Hematopoietic multipotent progenitor cell treated with erythropoietin and hydrocortisone succinate and interleukin-3 and kit ligand, for 15 days (in vitro differentiated cells): ENCODE results near the gene CDC6.

Experiments used
- DNase-seq: peaks from one replicate; pipeline ENCODE4 v3.0.0-alpha.2; 2015; ENCODE audit warnings: low spot score

The CDC6 gene

GRCh38 chr17:40311575-40311974 lies 23.9 kb downstream of the CDC6 start:
- DNase-seq = no peak

GRCh38 chr17:40312131-40312731 lies 24.6 kb downstream of the CDC6 start:
- DNase-seq = no peak

GRCh38 chr17:40312893-40313667 lies 25.4 kb downstream of the CDC6 start:
- no peak for DNase-seq

GRCh38 chr17:40313668-40314583 lies 26.2 kb downstream of the CDC6 start:
- DNase-seq = no peak

- DNase-seq = peak; percentile 92
Measured at GRCh38 chr17:40314584-40314956, 26.9 kb downstream of the CDC6 start.

GRCh38 chr17:40315206-40315605 lies 27.5 kb downstream of the CDC6 start:
- no peak for DNase-seq

DNA sequence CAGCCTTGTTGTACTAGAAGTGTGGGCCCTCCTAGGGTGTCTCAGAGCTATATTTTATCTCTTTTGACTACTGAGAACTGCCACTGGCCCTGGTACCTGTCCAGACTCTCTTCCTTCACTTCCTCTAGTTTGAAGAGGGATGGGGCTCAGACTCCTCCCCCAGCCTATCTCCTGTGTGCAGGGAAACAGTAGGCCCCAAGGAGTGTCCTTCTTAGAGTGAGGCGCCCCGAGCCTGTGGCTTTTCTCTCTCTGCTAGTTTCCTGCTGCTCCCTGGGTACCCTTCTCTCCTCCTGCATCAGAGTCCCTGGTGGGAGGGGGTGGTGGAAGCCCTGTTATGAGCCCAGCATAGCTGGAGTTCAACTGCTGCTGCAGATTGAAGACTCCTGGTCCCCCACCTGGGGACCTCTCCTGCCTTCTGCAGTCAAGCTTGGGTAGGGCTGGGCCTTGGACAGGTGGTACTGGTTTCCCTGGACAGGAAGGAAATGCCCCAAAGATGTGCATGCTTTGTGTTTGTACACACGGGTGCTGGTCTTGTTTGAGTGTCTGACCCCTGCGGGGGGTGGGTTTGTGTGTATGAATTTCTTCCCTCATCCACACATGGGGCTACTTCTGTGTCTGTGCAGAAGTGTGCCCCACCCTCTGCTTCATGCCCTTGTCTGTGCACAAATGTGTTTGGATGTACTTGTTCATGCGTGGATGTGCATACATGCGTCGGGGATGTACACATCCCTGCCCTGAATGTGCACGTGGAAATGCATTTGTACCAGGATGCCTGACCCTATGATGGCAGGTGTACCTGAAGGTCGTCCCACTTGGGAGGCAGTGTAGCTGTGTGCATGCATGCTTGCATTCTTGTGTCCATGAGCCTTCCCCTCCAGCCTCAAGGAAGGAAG lies 28.2 kb downstream of the CDC6 start:
- peak; percentile 42 for DNase-seq

DNA sequence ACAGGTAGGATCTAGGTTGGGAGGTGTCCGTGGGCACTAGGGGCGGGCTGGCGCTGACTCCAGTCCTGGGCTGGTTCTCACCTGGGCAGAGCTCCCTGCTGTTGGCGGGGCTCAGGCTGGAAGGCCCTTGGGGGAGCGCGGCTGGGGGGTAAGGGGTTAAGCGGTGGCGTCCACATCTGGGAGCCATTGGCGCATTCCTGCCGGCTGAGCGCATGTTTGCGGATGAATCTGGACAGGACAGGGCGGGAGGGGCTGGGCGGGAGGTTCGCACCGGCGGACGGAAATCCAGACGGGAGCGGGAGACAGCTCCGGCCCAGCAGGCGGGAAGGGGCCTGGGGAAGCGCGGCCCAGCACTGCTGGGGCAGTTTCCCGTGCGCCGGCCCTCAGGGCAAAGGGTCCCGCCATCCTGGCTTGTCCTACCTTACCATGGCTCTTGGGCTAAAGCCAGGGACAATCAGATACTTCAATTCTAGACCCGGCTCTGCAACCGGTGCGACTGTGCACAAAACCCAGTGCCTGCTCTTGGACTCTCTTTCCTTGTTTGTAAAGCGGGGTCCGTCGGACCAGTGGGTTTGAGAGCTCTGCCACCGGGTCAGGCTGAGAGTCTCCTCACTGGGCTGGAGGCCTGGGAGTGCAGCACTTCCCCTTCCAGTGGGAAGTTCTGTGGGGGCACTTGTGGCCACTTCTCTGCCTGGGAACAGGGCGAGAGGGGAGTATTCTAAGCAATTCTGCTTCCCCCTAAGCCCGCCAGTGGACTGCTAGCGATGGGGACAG lies 29.1 kb downstream of the CDC6 start:
- DNase-seq = no peak

DNA sequence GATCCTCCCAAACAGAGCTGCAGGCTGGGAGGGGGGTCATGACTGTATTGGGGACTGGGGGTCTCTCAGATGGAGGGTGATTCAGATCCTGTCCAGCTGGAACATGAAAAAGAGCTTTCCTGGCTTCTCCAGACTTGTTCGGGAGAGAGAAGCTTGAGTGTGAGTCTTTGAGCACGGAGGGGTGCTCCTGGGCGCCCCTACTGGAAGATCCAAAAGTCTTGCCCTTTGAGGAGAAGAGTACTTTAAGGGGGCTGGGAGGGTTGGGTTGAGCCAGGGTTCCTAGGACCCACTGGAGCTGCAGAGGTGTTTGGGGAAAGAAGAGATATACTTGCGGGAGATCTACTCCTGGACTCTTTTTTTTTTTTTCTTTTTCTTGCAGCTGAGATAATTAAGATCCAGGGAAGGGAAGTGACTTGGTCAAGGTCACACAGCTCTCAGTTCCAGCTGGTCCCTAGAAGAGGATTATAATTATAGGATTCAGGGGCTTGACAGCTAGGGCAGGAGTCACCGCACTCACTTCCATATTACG lies 29.7 kb downstream of the CDC6 start:
- peak; percentile 73 for DNase-seq

- peak; percentile 92 for DNase-seq
Measured at GRCh38 chr17:40317880-40318829, 30.5 kb downstream of the CDC6 start.

- no peak for DNase-seq
Measured at GRCh38 chr17:40318830-40319391, 31.2 kb downstream of the CDC6 start.

GRCh38 chr17:40319651-40320540 lies 32.2 kb downstream of the CDC6 start:
- DNase-seq = peak; percentile 43

DNA sequence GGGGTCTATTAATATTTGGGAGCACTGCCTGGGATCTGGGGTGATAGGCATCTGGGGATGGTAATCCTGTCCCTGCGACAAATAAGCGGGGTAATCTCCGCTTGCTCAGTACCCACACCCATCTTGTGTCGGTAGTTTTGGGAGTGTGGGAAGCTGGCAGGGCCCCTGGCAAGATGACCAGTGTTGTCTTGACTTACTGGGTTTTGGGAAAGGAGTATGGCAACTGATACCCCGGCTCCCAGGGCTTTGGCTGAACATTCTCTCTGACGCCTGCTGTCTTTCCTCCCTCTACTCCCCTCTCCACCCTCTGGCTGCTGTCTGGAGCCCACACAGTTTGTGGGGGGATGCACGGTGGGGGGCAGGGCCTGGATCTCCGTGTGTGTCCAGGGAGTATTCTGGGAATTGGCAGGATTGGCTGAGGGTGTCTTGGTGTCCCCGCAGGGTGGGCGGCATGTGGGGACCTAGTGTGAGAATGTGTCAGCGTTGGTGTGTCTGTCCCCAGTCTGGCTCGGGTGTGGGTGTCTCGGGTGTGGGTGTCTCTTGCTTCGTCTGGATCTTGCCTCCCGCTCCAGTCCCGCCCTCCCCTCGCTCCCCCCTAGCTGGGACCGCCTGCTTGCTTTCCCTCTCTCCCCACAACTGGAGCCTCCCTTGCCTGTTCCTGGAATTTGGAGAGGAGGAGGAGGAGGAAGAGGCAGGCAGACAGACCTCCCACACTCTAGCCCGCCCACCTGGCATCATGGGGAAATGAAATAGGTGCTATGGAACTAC lies 33.3 kb downstream of the CDC6 start:
- no peak for DNase-seq

DNA sequence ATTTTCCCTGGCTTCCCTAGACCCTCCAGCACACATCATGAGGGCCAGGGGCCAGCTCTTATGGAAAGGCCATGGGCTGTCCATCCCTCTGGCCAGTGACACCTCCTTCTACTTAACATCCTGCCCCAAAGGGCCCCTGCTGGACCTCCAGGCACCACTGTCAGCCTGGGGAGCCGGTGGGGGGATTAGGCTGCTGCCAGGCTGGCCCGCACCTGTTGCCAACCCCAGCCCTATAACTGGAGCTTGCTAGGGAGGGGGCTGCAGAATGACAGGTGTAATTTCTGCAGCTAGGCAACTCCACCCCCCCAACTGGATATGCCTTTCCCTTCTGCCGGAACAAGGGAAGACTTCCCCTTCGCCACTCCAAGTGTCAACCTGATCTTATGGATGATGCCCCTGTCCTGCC lies 33.8 kb downstream of the CDC6 start:
- DNase-seq = no peak

DNA sequence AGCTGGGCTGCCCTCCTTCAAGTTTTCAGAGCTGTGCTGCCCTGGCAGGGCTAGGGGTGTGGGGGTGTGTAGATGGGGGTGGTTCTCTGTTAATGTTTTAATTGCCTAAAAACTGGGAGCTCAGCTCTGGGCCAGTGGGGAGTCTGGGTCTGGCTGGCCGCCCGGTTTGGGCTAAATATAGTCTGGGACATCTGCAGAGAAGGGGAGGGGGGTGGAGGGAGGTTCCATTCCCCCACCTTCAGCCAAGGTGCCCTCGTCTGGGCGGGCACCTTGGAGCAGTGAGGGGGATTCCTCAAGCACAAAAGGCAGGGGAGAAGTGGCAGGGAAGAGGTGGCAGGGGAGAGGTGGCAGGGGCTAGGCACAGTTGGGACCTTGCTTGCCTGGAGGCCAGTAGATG lies 34.3 kb downstream of the CDC6 start:
- DNase-seq = no peak

GRCh38 chr17:40322358-40323315 lies 35.0 kb downstream of the CDC6 start:
- DNase-seq = peak; percentile 73
